Measurements from ENCODE around the gene BID.
A peak's percentile ranks its signal among the peaks of the same experiment; 100 is the strongest.

Gene BID

GRCh38 chr22:17726928-17727897 is 47.1 kb downstream of the BID start:
- TF ChIP-seq PATZ1 (CRISPR knock-in tag; IDR thresholded peaks at IDR 0.05; ENCODE audit: borderline replicate concordance): no peak
- no peak for TF ChIP-seq ZNF565 (CRISPR knock-in tag; conservative IDR thresholded peaks at IDR 0.05; ENCODE audit: low read depth)
- no peak for TF ChIP-seq GLIS3 (CRISPR knock-in tag; IDR thresholded peaks at IDR 0.05)
- no peak for TF ChIP-seq ZFP3 (CRISPR knock-in tag; IDR thresholded peaks at IDR 0.05)
- TF ChIP-seq ESRRG (CRISPR knock-in tag; IDR thresholded peaks at IDR 0.05): no peak
- TF ChIP-seq ZC3H10 (CRISPR knock-in tag; IDR thresholded peaks at IDR 0.05): no peak
- no peak for TF ChIP-seq ZNF8 (CRISPR knock-in tag; IDR thresholded peaks at IDR 0.05)
- no peak for ATAC-seq

- TF ChIP-seq GLIS3 (CRISPR knock-in tag; IDR thresholded peaks at IDR 0.05) (no peak), CREB5 (CRISPR knock-in tag; IDR thresholded peaks at IDR 0.05; ENCODE audit: low read depth) (no peak), TSHZ2 (CRISPR knock-in tag; IDR thresholded peaks at IDR 0.05) (no peak), CSRNP3 (CRISPR knock-in tag; IDR thresholded peaks at IDR 0.05) (no peak), CSDC2 (CRISPR knock-in tag; IDR thresholded peaks at IDR 0.05) (no peak), ARNTL (CRISPR knock-in tag; IDR thresholded peaks at IDR 0.05; ENCODE audit: borderline replicate concordance, low read depth) (no peak), TCF4 (CRISPR knock-in tag; IDR thresholded peaks at IDR 0.05; ENCODE audit: borderline replicate concordance) (no peak)
- ATAC-seq: peak; percentile 31; the same call in 2 of the 3 replicates
These were observed 48.0 kb downstream of the BID start for GRCh38 chr22:17726006-17726927.

GRCh38 chr22:17725500-17725796 is 48.8 kb downstream of the BID start:
- ATAC-seq: no peak
- TF ChIP-seq TSHZ2 (CRISPR knock-in tag; IDR thresholded peaks at IDR 0.05) (no peak), ZFP30 (CRISPR knock-in tag; IDR thresholded peaks at IDR 0.05) (no peak), OSR1 (CRISPR knock-in tag; IDR thresholded peaks at IDR 0.05) (no peak), RARB (CRISPR knock-in tag; IDR thresholded peaks at IDR 0.05) (no peak), SNAI2 (CRISPR knock-in tag; IDR thresholded peaks at IDR 0.05) (no peak), CSDC2 (CRISPR knock-in tag; IDR thresholded peaks at IDR 0.05) (no peak), ZNF565 (CRISPR knock-in tag; conservative IDR thresholded peaks at IDR 0.05; ENCODE audit: low read depth) (no peak), ZFP3 (CRISPR knock-in tag; IDR thresholded peaks at IDR 0.05) (no peak), ZNF8 (CRISPR knock-in tag; IDR thresholded peaks at IDR 0.05) (no peak), PATZ1 (CRISPR knock-in tag; IDR thresholded peaks at IDR 0.05; ENCODE audit: borderline replicate concordance) (no peak), CREB5 (CRISPR knock-in tag; IDR thresholded peaks at IDR 0.05; ENCODE audit: low read depth) (no peak), ZNF70 (CRISPR knock-in tag; IDR thresholded peaks at IDR 0.05) (no peak), ARNTL (CRISPR knock-in tag; IDR thresholded peaks at IDR 0.05; ENCODE audit: borderline replicate concordance, low read depth) (no peak), ZC3H10 (CRISPR knock-in tag; IDR thresholded peaks at IDR 0.05) (no peak), GLIS3 (CRISPR knock-in tag; IDR thresholded peaks at IDR 0.05) (no peak), ESRRG (CRISPR knock-in tag; IDR thresholded peaks at IDR 0.05) (no peak), TCF4 (CRISPR knock-in tag; IDR thresholded peaks at IDR 0.05; ENCODE audit: borderline replicate concordance) (no peak)

Data from SK-N-SH treated with all-trans-retinoic acid at 6 μM for 48 hours (cell line).